Measurements from ENCODE around the gene UBXN11.
"Not testable (repeated sequence)": the region's sequence is repeated elsewhere in the genome, so short reads cannot be mapped to it uniquely, and the experiment has no call there.

UBXN11 gene

DNA sequence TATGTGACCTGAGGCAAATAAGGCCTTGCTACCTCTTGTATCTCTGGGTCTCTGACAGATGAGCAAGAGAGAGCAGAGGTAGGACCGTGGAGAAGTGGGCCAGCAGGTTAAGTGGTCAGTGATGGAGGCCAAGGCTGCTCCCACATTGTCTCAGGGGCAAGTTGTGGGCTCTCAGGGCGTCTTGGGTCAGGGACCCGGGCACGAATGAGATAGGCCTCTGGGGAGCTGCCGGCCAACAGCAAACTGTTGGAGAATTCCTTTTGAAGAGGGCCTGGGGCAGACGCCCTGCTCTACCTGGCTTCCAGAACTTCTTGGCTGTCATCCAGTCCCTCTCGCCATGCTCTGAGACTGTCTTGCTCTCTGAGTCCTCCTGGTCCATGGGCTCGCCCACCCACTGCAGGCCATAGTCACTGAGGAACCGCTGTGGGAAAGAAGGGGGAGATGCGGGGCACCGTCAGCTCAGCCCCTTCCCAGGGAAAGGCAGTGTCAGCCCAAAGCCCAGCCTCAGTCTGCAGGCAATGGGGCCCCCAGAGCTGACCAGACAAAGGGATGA is 12.4 kb downstream of the UBXN11 start:
- TF ChIP-seq, protein P1, sequence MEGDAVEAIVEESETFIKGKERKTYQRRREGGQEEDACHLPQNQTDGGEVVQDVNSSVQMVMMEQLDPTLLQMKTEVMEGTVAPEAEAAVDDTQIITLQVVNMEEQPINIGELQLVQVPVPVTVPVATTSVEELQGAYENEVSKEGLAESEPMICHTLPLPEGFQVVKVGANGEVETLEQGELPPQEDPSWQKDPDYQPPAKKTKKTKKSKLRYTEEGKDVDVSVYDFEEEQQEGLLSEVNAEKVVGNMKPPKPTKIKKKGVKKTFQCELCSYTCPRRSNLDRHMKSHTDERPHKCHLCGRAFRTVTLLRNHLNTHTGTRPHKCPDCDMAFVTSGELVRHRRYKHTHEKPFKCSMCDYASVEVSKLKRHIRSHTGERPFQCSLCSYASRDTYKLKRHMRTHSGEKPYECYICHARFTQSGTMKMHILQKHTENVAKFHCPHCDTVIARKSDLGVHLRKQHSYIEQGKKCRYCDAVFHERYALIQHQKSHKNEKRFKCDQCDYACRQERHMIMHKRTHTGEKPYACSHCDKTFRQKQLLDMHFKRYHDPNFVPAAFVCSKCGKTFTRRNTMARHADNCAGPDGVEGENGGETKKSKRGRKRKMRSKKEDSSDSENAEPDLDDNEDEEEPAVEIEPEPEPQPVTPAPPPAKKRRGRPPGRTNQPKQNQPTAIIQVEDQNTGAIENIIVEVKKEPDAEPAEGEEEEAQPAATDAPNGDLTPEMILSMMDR (IDR thresholded peaks at IDR 0.05; ENCODE audit: low read length, missing control alignments), result no peak
- no peak for DNase-seq (ENCODE audit: low read depth)
- H3K4me3 ChIP-seq (replicated peaks; ENCODE audit: low read depth, low read length), result no peak overlapping the region

DNA sequence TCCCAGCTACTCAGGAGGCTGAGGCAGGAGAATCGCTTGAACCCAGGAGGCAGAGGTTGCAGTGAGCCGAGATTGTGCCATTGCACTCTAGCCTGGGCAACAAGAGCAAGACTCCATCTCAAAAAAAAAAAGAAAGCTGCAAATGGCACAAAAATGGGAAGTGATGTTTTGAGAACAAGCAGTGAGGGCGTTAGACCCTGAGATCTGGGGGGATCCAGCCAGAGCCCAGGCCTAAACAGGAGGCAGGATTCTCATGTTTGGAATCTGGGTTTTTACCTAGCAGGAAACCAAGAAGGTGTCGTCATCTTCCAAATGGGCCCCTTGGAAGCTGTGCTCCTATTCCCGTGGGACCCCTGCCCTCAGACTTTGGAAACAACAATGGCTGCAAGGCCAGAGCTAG is 13.7 kb downstream of the UBXN11 start:
- not testable (repeated sequence) for H3K4me3 ChIP-seq (replicated peaks; ENCODE audit: low read depth, low read length); DNase-seq (ENCODE audit: low read depth)

DNA sequence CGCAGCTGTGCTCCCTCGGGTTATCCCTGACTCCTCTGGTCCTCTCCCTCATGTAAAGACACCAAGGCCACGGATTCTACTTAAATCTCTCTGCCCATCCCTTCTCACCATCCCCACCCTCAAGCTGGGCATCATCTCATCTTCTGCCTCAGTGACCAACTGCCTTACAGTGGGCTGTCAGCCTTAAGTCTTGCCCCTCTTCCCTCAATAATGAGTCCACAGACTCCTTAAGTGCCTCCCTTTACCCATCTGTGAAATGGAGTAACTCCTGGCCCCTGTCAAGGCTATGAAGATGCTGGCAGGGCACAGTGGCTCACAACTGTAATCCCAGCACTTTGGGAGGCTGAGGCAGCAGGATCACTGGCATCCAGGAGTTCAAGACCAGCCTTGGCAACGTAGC is 14.5 kb downstream of the UBXN11 start:
- TF ChIP-seq, protein P1 (IDR thresholded peaks at IDR 0.05; ENCODE audit: low read length, missing control alignments), result no peak
- H3K4me3 ChIP-seq (replicated peaks; ENCODE audit: low read depth, low read length), result no peak overlapping the region
- no peak for DNase-seq (ENCODE audit: low read depth)

DNA sequence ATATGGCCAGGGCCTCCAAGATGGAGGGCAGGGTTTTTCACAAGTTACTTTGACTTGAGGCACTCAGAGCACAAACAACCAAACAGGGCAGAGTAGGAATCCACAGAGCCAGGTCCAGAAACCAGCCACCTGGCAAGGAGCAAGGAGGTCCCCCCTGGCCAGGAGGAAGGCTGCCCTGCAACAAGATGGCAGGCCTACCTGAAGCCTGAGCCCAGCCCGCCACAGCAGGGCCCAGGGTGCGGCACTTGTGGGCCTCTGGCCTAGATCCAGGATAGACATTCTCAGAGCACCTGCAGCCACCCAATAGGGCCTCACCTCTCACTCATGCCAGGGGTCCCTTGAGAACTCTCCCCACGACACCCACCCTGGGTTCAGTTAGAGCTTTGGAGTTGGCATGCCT is 15.0 kb downstream of the UBXN11 start:
- TF ChIP-seq, protein P1 (IDR thresholded peaks at IDR 0.05; ENCODE audit: low read length, missing control alignments), result no peak
- DNase-seq (ENCODE audit: low read depth), result no peak
- H3K4me3 ChIP-seq (replicated peaks; ENCODE audit: low read depth, low read length), result no peak overlapping the region

DNA sequence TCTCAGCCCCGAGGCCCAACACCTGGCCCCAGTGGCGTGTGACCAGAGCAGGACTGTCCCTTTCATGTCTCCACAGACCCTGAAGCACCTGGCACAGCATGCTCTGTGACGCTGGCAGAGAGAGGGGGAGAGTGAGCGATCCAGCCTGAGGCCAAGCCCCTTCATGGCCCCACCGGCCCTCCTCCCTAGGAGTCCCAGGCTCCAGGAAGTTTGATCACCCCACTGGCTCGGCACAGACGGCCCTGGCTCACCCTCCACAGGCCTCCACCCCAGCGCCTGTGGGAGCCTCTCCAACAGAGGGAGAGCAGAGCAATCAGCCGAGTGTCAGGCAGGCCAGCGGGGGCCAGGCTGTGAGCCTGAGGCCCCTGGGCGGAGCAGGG is 15.6 kb downstream of the UBXN11 start:
- TF ChIP-seq, protein P1 (IDR thresholded peaks at IDR 0.05; ENCODE audit: low read length, missing control alignments), result no peak
- H3K4me3 ChIP-seq (replicated peaks; ENCODE audit: low read depth, low read length), result no peak overlapping the region
- no peak for DNase-seq (ENCODE audit: low read depth)

DNA sequence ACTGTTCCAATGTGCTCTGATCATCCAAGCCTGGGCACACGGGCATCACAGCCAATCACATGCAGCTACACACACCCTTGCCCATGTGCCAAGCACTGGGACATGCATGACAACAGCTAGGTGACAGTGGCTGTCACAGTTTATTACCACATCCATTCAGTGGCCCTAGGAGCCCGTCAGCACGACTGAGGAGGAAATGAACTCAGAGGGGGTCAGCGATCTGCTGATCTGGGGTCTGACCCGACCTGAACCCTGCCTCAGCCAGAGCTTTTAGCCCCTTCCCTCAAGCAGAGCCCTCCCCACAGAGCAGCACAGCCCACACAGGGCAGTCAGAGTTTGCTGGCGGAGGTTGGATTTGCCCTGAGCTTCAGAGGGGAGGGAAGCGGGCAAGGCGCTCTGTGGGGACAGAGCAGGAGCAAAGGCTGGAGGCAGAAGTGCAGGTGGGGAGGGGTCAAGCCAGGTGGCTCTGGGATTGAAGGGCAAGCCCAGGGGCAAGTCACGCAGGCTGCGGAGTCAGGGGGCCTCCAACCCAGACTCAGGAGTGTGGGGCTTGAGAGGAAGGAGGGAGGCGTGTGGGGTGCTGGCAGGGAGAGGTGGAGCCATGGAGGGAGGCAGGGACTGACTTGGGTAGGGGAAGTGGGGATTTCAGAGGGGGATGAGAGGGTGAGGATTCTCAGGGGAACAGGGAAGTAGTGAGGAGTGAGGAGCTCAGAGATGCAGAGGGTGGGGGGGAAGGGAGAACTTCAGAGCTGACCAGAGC is 16.1 kb downstream of the UBXN11 start:
- no peak for DNase-seq (ENCODE audit: low read depth)
- TF ChIP-seq, protein P1 (IDR thresholded peaks at IDR 0.05; ENCODE audit: low read length, missing control alignments), result no peak
- H3K4me3 ChIP-seq (replicated peaks; ENCODE audit: low read depth, low read length), result no peak overlapping the region

DNA sequence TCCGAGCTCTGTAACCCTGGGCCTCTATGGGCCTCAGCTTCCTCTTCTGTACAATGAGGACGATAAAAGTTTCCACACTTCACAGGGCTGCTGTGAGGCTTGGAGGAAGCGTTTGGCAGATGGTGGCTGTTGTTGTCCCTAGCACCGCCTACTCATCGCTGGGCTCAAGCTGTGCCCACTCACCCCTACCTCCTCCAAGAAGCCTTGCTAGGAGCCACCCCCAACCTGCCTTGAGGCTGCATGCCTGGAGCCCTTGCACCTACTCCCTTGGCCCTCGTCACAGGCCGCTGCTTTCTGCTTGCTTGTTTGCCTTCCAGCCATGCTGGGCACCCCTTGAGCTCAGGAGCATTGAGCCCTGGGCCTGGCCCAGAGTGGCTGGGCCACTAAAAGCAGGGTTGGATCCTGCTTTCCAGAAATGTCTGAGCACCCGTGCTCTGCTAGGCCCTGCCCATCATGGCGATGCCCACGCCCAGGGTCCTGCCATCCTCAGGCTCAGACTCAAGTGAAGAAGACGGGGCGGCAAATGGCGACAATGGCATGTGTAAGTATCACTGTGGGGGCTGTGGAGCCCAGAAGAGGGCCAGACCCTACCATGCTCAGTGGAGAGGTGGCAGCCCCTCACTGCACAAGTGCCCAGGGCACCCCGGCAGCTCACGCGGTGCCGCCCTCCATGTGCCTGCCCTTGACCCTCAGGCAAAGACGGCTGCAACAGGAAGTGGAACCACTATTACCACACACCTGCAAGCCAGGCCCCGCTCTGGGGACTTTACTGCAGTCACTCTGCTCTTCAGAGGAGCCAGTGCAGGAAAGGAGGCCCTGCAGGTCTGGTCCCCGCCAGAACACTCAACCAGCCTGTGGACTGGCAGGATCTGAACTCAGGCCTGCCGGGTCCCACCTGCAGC is 17.0 kb downstream of the UBXN11 start:
- DNase-seq (ENCODE audit: low read depth), result no peak
- TF ChIP-seq, protein P1 (IDR thresholded peaks at IDR 0.05; ENCODE audit: low read length, missing control alignments), result no peak

More for the DNA sequence above, 17.0 kb downstream of the UBXN11 start:
- no peak overlapping the region for H3K4me3 ChIP-seq (replicated peaks; ENCODE audit: low read depth, low read length)
